ENCODE results near the gene STRN4. TPM values are rescaled to one million over a fixed set of nuclear protein-coding genes. Genes with fewer than 3 reads are reported as not detected.
A peak's percentile ranks its signal among the peaks of the same experiment; 100 is the strongest.

STRN4 gene
- total RNA-seq, 1 experiment from 2014 or later: 143 TPM

- H2BK12ac ChIP-seq (ENCODE audit: insufficient read length, low read depth, low read length): no peak overlapping the region
- Mint-ChIP-seq H3K9me3 (no peaks in the 10 kb centered on the region), H3K4me3 (peak overlapping the region in 1 of 2 experiments; percentile 13; a peak in 1 of 5 replicates), H3K27ac (no peak overlapping the region), H3K4me1 (peaks cover 41 to 52% of the 10 kb centered on the region in 2 experiments), H3K36me3 (ENCODE audit: insufficient read depth in 1 of 3, low read depth in 3 of 3) (peaks cover 10 to 47% (median 33%) of the 10 kb centered on the region in 3 experiments; a peak in 6 of 7 replicates), H3K27me3 (ENCODE audit: low read depth) (no peaks in the 10 kb centered on the region; the same call in 1 of the 2 replicates)
- no peak overlapping the region for H2AK5ac ChIP-seq (ENCODE audit: insufficient read length, low read length)
- no peak overlapping the region for H3K9ac ChIP-seq (ENCODE audit: extremely low read depth, insufficient read length, low read length)
- peaks cover 3% of the 10 kb centered on the region for H3K79me1 ChIP-seq (ENCODE audit: insufficient read depth, low read depth, low read length, poor library complexity, severe bottlenecking)
- peaks cover 3% of the 10 kb centered on the region; the same call in 1 of the 2 replicates for H3K4me1 ChIP-seq (ENCODE audit: insufficient read depth, low read length)
- H2BK15ac ChIP-seq (ENCODE audit: low read depth, low read length): no peak overlapping the region
- H2AFZ ChIP-seq (ENCODE audit: low read length): no peak overlapping the region
- no peak overlapping the region for H2BK5ac ChIP-seq (ENCODE audit: insufficient read length, low read length)
- no peaks in the 10 kb centered on the region for H3K27me3 ChIP-seq (ENCODE audit: insufficient read depth, low read length)
- no CpG with 5 or more reads among the region's 4 CpGs for WGBS (ENCODE audit: extremely low coverage, insufficient read length, low lambda C conversion rate)
- no peak overlapping the region for H4K91ac ChIP-seq (ENCODE audit: insufficient read length, low read depth, low read length)
- H2BK20ac ChIP-seq (ENCODE audit: low read depth, low read length, poor library complexity, severe bottlenecking): no peak overlapping the region
- H3K18ac ChIP-seq (ENCODE audit: insufficient read length, low read depth, low read length): no peak overlapping the region
- no peak overlapping the region for H4K5ac ChIP-seq (ENCODE audit: insufficient read length, low read depth, low read length)
- H3T11ph ChIP-seq (ENCODE audit: low read length): no peak overlapping the region
- no peaks in the 10 kb centered on the region for H4K20me1 ChIP-seq (ENCODE audit: control insufficient read depth, insufficient read depth, insufficient read length)
- no peak overlapping the region for H3K27ac ChIP-seq (ENCODE audit: insufficient read length, low read depth, low read length)
- no peak overlapping the region for H4K8ac ChIP-seq (replicated peaks; ENCODE audit: insufficient read length, low read depth, low read length)
- no peak overlapping the region for H2BK120ac ChIP-seq (ENCODE audit: low read depth, low read length, poor library complexity, severe bottlenecking)
- no peak overlapping the region for H3K14ac ChIP-seq (ENCODE audit: insufficient read depth, low read length)
- H3K56ac ChIP-seq (ENCODE audit: insufficient read length, low read depth, low read length): no peak overlapping the region
- H3K4ac ChIP-seq (ENCODE audit: low read depth, low read length): no peak overlapping the region
- H3K9me3 ChIP-seq (ENCODE audit: control insufficient read depth, low read depth, low read length): no peaks in the 10 kb centered on the region
- no peak overlapping the region for H3K4me2 ChIP-seq (ENCODE audit: insufficient read depth, insufficient read length, low read length)
- no peak for DNase-seq
- TF ChIP-seq, protein P1, sequence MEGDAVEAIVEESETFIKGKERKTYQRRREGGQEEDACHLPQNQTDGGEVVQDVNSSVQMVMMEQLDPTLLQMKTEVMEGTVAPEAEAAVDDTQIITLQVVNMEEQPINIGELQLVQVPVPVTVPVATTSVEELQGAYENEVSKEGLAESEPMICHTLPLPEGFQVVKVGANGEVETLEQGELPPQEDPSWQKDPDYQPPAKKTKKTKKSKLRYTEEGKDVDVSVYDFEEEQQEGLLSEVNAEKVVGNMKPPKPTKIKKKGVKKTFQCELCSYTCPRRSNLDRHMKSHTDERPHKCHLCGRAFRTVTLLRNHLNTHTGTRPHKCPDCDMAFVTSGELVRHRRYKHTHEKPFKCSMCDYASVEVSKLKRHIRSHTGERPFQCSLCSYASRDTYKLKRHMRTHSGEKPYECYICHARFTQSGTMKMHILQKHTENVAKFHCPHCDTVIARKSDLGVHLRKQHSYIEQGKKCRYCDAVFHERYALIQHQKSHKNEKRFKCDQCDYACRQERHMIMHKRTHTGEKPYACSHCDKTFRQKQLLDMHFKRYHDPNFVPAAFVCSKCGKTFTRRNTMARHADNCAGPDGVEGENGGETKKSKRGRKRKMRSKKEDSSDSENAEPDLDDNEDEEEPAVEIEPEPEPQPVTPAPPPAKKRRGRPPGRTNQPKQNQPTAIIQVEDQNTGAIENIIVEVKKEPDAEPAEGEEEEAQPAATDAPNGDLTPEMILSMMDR (conservative IDR thresholded peaks at IDR 0.05): no peak
- H3K23ac ChIP-seq (ENCODE audit: insufficient read length, low read depth, low read length): no peak overlapping the region
- peaks cover 50% of the 10 kb centered on the region for H3K79me2 ChIP-seq (ENCODE audit: insufficient read depth, low read length)
- H3K23me2 ChIP-seq (ENCODE audit: insufficient read length, low read depth, low read length, poor library complexity, severe bottlenecking): peaks cover 12% of the 10 kb centered on the region
Measured at GRCh38 chr19:46742926-46743480, 3.2 kb downstream of the STRN4 start.
